Omental fat pad (tissue), 4 donors: ENCODE measurements around the gene METTL15. TPM values are rescaled to one million over a fixed set of nuclear protein-coding genes. Genes with fewer than 3 reads are reported as not detected.

ENCODE experiments used
- ATAC-seq: fragments of 150-250 bp; one replicate; pipeline ENCODE4 v1.9.1; 2016; ENCODE audit warnings: mild to moderate bottlenecking, moderate library complexity; ENCODE audit not compliant: low FRiP score
- DNase-seq: peaks from one replicate; pipeline ENCODE4 v3.0.0-alpha.2; 2019; ENCODE audit warnings: low spot score
- CTCF ChIP-seq, 3 donors: fragments of 450-650 bp; IDR thresholded peaks; one replicate each; pipeline ENCODE4 v1.5.1; 2016 to 2017; ENCODE audit warnings: antibody characterized with exemption in 3 of 3, mild to moderate bottlenecking in 3 of 3, moderate library complexity in 2 of 3
- total RNA-seq, 4 donors: library from RNA; depleted of rRNA; stranded (reverse); fragments of >200 nt; gene quantifications; one replicate each; pipeline ENCODE4 v1.1.0, GENCODE V29; 2016

METTL15 gene
- total RNA-seq, 4 donors from 2014 or later, result 4.9 to 11.8 (median 9.4) TPM

GRCh38 chr11:28343304-28344233 is 235.4 kb downstream of the METTL15 start:
- TF ChIP-seq CTCF (IDR thresholded peaks at IDR 0.05), result no peak
- ATAC-seq (no peak), DNase-seq (no peak)

GRCh38 chr11:28346209-28346608 is 238.0 kb downstream of the METTL15 start:
- TF ChIP-seq CTCF (IDR thresholded peaks at IDR 0.05), result no peak
- DNase-seq, result no peak
- ATAC-seq, result no peak

- ATAC-seq, result no peak
- no peak for TF ChIP-seq CTCF (IDR thresholded peaks at IDR 0.05)
- no peak for DNase-seq
Observed at GRCh38 chr11:28346721-28347120, 238.5 kb downstream of the METTL15 start.

GRCh38 chr11:28347371-28347770 is 239.2 kb downstream of the METTL15 start:
- no peak for TF ChIP-seq CTCF (IDR thresholded peaks at IDR 0.05)
- no peak for ATAC-seq
- DNase-seq, result no peak

GRCh38 chr11:28350216-28350615 is 242.0 kb downstream of the METTL15 start:
- DNase-seq, result no peak
- TF ChIP-seq CTCF (IDR thresholded peaks at IDR 0.05), result no peak
- ATAC-seq, result no peak

- no peak for DNase-seq
- TF ChIP-seq CTCF (IDR thresholded peaks at IDR 0.05), result no peak
- no peak for ATAC-seq
Observed at GRCh38 chr11:28353991-28354390, 245.8 kb downstream of the METTL15 start.
